ENCODE data around the gene LILRA2. TPM values are rescaled to one million over a fixed set of nuclear protein-coding genes. Genes with fewer than 3 reads are reported as not detected.
"Not testable (repeated sequence)": the region's sequence is repeated elsewhere in the genome, so short reads cannot be mapped to it uniquely, and the experiment has no call there.

LILRA2 gene
- total RNA-seq, 2 experiments from 2014 or later: not detected

DNA sequence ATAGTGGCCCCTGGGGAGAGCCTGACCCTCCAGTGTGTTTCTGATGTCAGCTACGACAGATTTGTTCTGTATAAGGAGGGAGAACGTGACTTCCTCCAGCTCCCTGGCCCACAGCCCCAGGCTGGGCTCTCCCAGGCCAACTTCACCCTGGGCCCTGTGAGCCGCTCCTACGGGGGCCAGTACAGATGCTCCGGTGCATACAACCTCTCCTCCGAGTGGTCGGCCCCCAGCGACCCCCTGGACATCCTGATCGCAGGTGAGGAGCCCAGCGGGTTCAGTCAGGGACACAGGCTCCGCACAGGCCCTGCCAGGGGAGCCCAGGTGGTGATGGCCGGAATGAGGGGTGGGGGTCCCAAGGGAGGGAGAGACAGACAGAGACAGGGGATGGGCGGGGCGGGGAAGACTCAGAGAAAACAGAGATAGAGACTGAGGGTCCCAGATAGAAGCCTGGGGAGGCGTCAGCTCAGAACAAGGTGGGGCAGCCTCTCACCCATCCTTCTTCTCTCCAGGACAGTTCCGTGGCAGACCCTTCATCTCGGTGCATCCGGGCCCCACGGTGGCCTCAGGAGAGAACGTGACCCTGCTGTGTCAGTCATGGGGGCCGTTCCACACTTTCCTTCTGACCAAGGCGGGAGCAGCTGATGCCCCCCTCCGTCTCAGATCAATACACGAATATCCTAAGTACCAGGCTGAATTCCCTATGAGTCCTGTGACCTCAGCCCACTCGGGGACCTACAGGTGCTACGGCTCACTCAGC is 22.3 kb downstream of the LILRA2 start:
- DNase-seq; H3K36me3 Mint-ChIP-seq (ENCODE audit: low read depth); ATAC-seq; POLR2A ChIA-PET; CTCF ChIA-PET; H3K4me3 Mint-ChIP-seq; H3K4me1 Mint-ChIP-seq (ENCODE audit: low read depth); H3K9me3 Mint-ChIP-seq (ENCODE audit: insufficient read depth); H3K27ac Mint-ChIP-seq: not testable (repeated sequence)
- H3K27me3 Mint-ChIP-seq (ENCODE audit: low read depth): peaks cover 13% of the 10 kb centered on the region

DNA sequence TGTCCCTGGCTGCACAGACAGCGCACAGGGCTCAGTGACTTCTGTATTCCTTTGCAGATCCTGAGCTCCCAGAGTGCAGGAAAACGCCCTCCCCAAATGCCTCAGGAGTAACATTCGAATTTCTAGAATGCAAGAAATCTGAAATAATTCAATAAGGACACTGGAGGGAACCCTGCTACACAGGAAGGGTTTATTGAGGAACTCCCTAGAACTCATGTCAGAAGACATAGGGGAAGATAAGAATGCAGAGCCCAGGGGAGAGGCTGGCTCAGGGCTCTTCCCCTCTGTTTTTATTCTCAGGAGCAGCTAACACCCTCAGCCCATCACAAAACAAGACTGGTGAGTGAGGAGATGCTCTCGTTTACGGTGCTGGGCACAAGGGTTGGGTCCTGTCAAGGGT is 26.6 kb downstream of the LILRA2 start:
- ChIA-PET POLR2A (no interaction called here), CTCF (no interaction called here)
- Mint-ChIP-seq H3K4me3 (no peak overlapping the region), H3K27ac (no peak overlapping the region), H3K4me1 (ENCODE audit: low read depth) (no peaks in the 10 kb centered on the region), H3K36me3 (ENCODE audit: low read depth) (no peaks in the 10 kb centered on the region), H3K9me3 (ENCODE audit: insufficient read depth) (no peaks in the 10 kb centered on the region), H3K27me3 (ENCODE audit: low read depth) (peaks cover 20% of the 10 kb centered on the region)
- ATAC-seq (no peak), DNase-seq (no peak)

DNA sequence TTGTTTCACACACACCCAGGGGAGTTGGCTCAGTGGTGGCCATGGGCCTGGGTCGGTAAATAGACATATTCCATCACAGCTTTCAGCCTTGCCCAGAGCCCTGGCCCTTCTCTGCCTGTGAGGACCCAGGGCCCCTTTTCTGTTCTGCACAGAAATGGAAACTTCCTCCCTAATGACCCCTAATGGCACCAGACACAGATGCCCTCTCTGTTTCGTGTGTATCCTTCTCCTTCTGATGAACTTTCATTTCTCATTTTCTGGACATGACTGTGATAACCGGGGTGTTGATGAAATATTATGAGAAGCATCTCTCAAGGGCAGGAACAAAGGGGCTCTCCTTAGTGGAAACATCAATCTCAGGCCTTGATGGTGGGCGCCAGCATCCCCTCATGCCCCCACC is 32.6 kb downstream of the LILRA2 start:
- Mint-ChIP-seq H3K9me3 (ENCODE audit: insufficient read depth) (no peaks in the 10 kb centered on the region), H3K4me3 (no peak overlapping the region), H3K27me3 (ENCODE audit: low read depth) (peaks cover 11% of the 10 kb centered on the region), H3K36me3 (ENCODE audit: low read depth) (no peaks in the 10 kb centered on the region), H3K4me1 (ENCODE audit: low read depth) (no peaks in the 10 kb centered on the region), H3K27ac (no peak overlapping the region)
- no peak for ATAC-seq
- POLR2A ChIA-PET: no interaction called here
- CTCF ChIA-PET: no interaction called here
- no peak for DNase-seq

DNA sequence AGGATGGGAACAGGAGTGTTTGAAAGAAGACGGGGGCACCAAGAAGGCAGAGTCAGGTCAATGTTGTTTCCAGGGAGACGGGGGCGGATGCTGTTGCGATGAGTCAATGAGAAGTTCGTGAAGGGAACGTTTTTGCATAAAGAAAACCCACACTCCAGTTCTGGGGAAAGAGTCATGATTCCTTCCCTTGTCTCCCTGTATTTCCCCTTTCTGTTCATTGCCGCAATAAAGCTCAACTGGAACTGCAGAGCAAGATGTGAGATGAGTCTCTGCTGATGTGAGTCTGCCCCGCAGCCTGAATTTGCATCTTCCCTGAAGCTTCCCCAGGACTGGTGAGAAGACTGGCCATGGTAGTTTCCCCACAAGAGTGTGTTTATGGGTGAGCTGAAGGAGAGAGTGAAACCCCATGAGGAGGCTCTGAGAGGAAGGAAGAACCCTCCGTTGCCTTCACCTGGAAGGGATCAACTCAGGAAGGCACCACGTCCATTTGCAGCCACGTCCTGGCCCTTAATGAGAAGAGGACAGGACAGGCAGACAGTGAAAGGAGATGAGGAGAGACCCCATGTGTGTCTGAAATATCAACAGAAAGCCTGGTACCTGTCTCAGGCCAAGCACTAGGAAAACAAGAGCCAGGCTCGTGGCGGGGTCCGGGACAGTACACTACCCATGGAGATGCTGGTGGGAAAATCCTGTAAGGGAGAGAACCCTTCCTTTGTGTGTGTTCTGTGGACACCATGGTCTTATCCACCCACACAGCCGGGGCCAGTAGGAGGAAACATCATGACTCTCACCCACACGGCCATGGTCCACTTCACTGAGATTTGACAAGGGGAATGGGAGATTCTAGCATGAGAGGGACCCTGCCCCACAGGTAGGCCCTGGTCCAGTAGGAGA is 33.5 kb downstream of the LILRA2 start:
- Mint-ChIP-seq H3K4me3 (no peak overlapping the region), H3K9me3 (ENCODE audit: insufficient read depth) (no peaks in the 10 kb centered on the region), H3K4me1 (ENCODE audit: low read depth) (no peaks in the 10 kb centered on the region), H3K27ac (no peak overlapping the region), H3K27me3 (ENCODE audit: low read depth) (peaks cover 10% of the 10 kb centered on the region), H3K36me3 (ENCODE audit: low read depth) (no peaks in the 10 kb centered on the region)
- ChIA-PET POLR2A (no interaction called here), CTCF (no interaction called here)
- DNase-seq (no peak), ATAC-seq (no peak)

DNA sequence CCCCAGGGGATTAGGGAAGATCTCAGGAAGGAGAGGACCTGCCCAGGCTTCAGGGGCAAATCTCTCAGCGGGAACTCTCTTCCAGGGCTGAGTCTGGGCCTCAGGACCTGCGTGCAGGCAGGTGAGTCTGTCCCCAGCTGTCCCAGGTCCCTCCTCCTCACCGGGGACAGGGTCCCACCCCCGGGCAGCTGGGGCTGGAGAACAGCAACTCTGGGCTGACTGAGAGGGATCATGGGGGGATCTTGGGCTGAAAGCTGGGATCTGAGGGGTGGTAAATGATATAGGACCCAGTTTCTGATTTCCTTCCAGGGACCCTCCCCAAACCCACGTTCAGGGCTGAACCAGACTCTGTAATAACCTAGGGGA is 34.2 kb downstream of the LILRA2 start:
- DNase-seq (no peak), ATAC-seq (no peak)
- Mint-ChIP-seq H3K4me1 (ENCODE audit: low read depth) (no peaks in the 10 kb centered on the region), H3K27ac (no peak overlapping the region), H3K36me3 (ENCODE audit: low read depth) (no peaks in the 10 kb centered on the region), H3K27me3 (ENCODE audit: low read depth) (peaks cover 10% of the 10 kb centered on the region), H3K4me3 (no peak overlapping the region), H3K9me3 (ENCODE audit: insufficient read depth) (no peaks in the 10 kb centered on the region)
- CTCF ChIA-PET: no interaction called here
- POLR2A ChIA-PET: no interaction called here

DNA sequence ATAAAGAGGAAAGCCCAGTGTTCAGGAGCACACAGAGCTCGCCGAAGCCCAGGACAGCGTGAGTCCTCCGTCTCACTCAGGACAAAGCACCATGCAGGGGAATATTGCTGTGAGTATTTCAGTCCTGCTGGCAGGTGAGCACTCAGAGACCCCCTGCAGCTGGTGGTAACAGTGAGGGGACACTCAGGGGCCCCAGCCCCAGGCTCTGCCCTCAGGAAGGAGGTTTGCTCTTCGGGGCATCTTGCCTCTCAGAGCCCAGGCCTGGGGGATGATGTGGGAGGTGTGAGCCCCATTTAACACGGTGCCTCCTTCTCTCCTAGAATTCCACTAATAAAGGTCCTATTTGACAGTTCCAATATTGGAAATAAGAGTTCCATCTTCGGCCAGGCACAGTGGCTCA is 34.6 kb downstream of the LILRA2 start:
- CTCF ChIA-PET: no interaction called here
- Mint-ChIP-seq H3K9me3 (ENCODE audit: insufficient read depth) (no peaks in the 10 kb centered on the region), H3K27me3 (ENCODE audit: low read depth) (peaks cover 10% of the 10 kb centered on the region), H3K4me3 (no peak overlapping the region), H3K36me3 (ENCODE audit: low read depth) (no peaks in the 10 kb centered on the region), H3K27ac (no peak overlapping the region), H3K4me1 (ENCODE audit: low read depth) (no peaks in the 10 kb centered on the region)
- POLR2A ChIA-PET: no interaction called here
- DNase-seq: no peak
- ATAC-seq: no peak

DNA sequence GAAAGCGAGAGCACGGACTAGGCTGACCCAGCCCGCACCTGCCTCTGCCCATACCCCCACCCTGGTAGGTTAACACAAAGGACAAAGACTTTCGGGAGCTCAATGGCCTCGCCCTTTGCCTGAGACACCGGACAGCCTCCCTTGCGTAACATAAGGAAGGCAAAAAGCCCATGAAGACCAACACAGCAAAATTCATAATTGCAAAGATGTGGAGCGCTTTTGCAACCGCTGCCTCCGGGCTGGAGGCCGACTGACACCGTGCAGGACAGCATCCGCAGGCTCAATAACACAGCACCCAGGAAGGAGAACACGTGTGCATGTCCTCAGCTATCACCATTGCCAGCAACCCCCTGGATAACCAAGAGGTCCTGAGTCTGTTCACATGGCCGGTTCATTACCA is 35.2 kb downstream of the LILRA2 start:
- no peaks in the 10 kb centered on the region for H3K9me3 Mint-ChIP-seq (ENCODE audit: insufficient read depth)
- POLR2A ChIA-PET: no interaction called here
- H3K27me3 Mint-ChIP-seq (ENCODE audit: low read depth): peaks cover 13% of the 10 kb centered on the region
- CTCF ChIA-PET: no interaction called here
- no peak overlapping the region for H3K27ac Mint-ChIP-seq
- ATAC-seq (no peak), DNase-seq (no peak)
- H3K4me1 Mint-ChIP-seq (ENCODE audit: low read depth): no peaks in the 10 kb centered on the region
- H3K36me3 Mint-ChIP-seq (ENCODE audit: low read depth): no peaks in the 10 kb centered on the region
- no peak overlapping the region for H3K4me3 Mint-ChIP-seq

DNA sequence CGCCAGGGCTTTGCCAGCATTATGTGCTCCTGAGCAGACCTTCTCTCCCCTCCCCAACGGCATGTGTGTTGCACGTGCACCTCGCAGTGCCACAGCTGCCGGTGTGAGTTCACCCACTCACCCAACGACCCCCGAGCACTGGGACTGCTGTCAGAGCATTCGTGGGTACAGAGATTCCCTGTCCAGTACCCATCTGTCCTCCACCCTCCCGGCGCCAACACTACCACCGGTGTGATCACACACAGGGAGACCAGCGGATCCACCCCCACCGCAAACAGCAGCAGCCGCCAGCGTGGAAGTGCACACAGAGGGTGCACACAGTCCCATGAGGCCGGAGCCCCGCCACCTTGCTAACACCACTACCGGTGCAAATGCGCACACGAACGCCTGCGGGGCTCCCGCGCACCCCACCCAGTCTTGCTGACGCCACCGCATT is 35.8 kb downstream of the LILRA2 start:
- CTCF ChIA-PET: no interaction called here
- POLR2A ChIA-PET: no interaction called here
- no peaks in the 10 kb centered on the region for H3K9me3 Mint-ChIP-seq (ENCODE audit: insufficient read depth)
- H3K27ac Mint-ChIP-seq: no peak overlapping the region
- H3K4me1 Mint-ChIP-seq (ENCODE audit: low read depth): no peaks in the 10 kb centered on the region
- ATAC-seq (no peak), DNase-seq (no peak)
- no peak overlapping the region for H3K4me3 Mint-ChIP-seq
- H3K27me3 Mint-ChIP-seq (ENCODE audit: low read depth): peaks cover 10% of the 10 kb centered on the region
- H3K36me3 Mint-ChIP-seq (ENCODE audit: low read depth): no peaks in the 10 kb centered on the region

DNA sequence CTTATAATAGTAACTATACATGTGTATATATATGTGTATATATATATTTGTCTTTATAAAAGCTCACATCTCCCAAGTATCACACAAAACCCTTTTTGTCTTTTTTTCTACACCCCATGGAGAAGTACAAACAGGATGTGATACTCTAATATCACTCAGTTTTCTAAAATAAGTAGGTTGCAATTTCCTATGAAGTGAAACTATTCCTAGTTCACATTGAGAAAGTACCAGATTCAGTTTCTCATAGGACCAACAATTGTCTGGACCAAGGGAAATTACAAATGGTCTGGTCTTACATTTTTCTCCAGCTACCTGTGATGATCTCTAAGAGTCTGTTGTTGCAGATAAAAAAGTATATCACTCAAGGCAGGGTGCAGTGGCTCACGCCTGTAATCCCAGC is 38.8 kb downstream of the LILRA2 start:
- ChIA-PET POLR2A (no interaction called here), CTCF (no interaction called here)
- no peaks in the 10 kb centered on the region for H3K36me3 Mint-ChIP-seq (ENCODE audit: low read depth)
- ATAC-seq (no peak), DNase-seq (no peak)
- H3K27me3 Mint-ChIP-seq (ENCODE audit: low read depth): peaks cover 14% of the 10 kb centered on the region
- no peak overlapping the region for H3K4me3 Mint-ChIP-seq
- no peaks in the 10 kb centered on the region for H3K9me3 Mint-ChIP-seq (ENCODE audit: insufficient read depth)
- H3K27ac Mint-ChIP-seq: no peak overlapping the region
- peaks cover 8% of the 10 kb centered on the region for H3K4me1 Mint-ChIP-seq (ENCODE audit: low read depth)

DNA sequence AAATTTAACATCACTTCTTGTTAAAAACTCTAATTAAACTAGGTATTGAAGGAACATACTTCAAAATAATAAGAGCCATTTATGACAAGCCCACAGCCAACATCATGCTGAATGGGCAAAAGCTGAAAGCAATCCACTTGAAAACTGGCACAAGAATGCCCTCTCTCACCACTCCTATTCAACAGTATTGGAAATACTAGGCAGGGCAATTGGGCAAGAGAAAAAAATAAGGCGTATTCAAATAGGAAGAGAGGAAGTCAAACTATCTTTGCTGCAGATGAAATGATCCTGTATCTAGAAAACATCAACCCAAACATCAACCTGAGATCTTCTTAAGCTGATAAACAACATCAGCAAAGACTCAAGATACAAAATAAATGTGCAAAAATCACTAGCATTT is 41.1 kb downstream of the LILRA2 start:
- POLR2A ChIA-PET: no interaction called here
- H3K36me3 Mint-ChIP-seq (ENCODE audit: low read depth): no peaks in the 10 kb centered on the region
- peaks cover 17% of the 10 kb centered on the region for H3K27me3 Mint-ChIP-seq (ENCODE audit: low read depth)
- no peak overlapping the region for H3K27ac Mint-ChIP-seq
- H3K4me1 Mint-ChIP-seq (ENCODE audit: low read depth): peaks cover 8% of the 10 kb centered on the region
- DNase-seq (no peak), ATAC-seq (no peak)
- no peak overlapping the region for H3K4me3 Mint-ChIP-seq
- H3K9me3 Mint-ChIP-seq (ENCODE audit: insufficient read depth): no peaks in the 10 kb centered on the region
- CTCF ChIA-PET: no interaction called here

DNA sequence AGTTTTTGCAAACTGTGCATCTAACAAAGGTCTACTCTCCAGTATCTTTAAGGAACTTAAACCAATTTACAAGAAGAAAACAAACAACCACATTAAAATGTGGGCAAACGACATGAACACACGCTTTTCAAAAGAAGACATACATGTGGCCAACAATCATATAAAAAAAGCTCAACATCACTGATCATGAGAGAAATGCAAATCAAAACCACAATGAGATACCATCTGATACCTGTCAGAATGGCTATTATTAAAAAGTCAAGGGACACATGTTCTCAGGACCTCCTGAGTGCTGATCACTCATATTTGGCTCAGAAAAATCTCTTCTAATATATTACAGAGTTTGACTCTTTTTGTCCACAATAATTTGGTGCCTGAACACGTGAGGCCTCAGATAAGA is 42.5 kb downstream of the LILRA2 start:
- H3K4me3 Mint-ChIP-seq: no peak overlapping the region
- ATAC-seq (no peak), DNase-seq (no peak)
- H3K27ac Mint-ChIP-seq: no peak overlapping the region
- ChIA-PET CTCF (no interaction called here), POLR2A (no interaction called here)
- H3K27me3 Mint-ChIP-seq (ENCODE audit: low read depth): peaks cover 17% of the 10 kb centered on the region
- H3K4me1 Mint-ChIP-seq (ENCODE audit: low read depth): peaks cover 8% of the 10 kb centered on the region
- no peaks in the 10 kb centered on the region for H3K9me3 Mint-ChIP-seq (ENCODE audit: insufficient read depth)
- no peaks in the 10 kb centered on the region for H3K36me3 Mint-ChIP-seq (ENCODE audit: low read depth)

DNA sequence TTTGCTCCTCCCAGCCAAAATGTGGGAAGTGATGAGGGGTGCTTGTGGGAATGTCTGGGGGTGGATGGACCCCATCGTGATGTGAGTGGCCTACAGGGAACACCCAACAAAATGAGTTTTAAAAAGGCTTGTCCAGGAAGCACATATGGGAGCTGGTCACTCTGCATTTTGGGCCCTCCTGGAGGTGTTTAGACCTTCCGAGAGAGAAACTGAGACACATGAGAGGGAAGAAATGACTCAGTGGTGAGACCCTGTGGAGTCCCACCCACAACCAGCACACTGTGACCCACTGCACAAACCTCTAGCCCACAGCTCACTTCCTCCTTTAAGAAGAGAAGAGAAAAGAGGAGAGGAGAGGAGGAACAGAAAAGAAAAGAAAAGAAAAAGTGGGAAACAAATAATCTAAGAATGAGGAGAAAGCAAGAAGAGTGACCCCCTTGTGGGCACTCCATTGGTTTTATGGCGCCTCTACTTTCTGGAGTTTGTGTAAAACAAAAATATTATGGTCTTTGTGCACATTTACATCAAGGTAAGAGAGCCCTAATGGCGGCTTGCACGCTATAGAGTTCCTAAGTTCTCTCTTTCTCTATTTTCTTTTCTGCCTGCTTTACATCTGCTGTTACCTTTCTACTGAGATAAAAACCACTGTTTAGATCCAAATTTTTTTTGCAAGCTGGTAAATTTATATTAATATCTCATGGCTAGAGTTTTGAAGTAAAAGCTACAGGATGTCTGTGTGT is 43.4 kb downstream of the LILRA2 start:
- no peaks in the 10 kb centered on the region for H3K36me3 Mint-ChIP-seq (ENCODE audit: low read depth)
- H3K27me3 Mint-ChIP-seq (ENCODE audit: low read depth): peaks cover 25% of the 10 kb centered on the region
- no peak overlapping the region for H3K27ac Mint-ChIP-seq
- no peaks in the 10 kb centered on the region for H3K9me3 Mint-ChIP-seq (ENCODE audit: insufficient read depth)
- H3K4me3 Mint-ChIP-seq: no peak overlapping the region
- ChIA-PET POLR2A (interaction anchor here (0.6 kb wide), 1 partner anchor 80 kb away, joined by 3 read pairs; no protein-coding TSS in a partner anchor), CTCF (interaction anchor here (0.7 kb wide), 1 partner anchor 57 kb away, joined by 3 read pairs; no protein-coding TSS in a partner anchor)
- peaks cover 8% of the 10 kb centered on the region for H3K4me1 Mint-ChIP-seq (ENCODE audit: low read depth)
- no peak for DNase-seq
- ATAC-seq: no peak

Data from activated CD8-positive, alpha-beta T cell treated with anti-CD3 and anti-CD28 coated beads, Interleukin-2, amount 10 ng/mL, durations not matched to agents 7 days and 5 days (primary cell).